Activated CD4-positive, CD25-positive, alpha-beta regulatory T cell (primary cell): ENCODE results near the gene DYNC2H1.

Experiments
- DNase-seq, 4 experiments: peaks; one replicate each; lab custom pipeline; 2025; lab: John Stamatoyannopoulos, UW

Gene DYNC2H1

GRCh38 chr11:103108933-103109817 is at the start of gene DYNC2H1:
DYNC2H1 (plus strand) TSS chr11:103109426; CDS start chr11:103109575, 149 bp downstream.
- DNase-seq: peak; percentile 57 to 78 (median 70)

GRCh38 chr11:103061656-103062055 is 47.6 kb upstream of the DYNC2H1 start:
- no peak for DNase-seq

- no peak for DNase-seq
Measured at GRCh38 chr11:103067118-103067517, 42.1 kb upstream of the DYNC2H1 start.

- no peak for DNase-seq
Measured at GRCh38 chr11:103069367-103069766, 39.9 kb upstream of the DYNC2H1 start.

GRCh38 chr11:103070142-103070541 is 39.1 kb upstream of the DYNC2H1 start:
- DNase-seq: no peak

- no peak for DNase-seq
Measured at GRCh38 chr11:103071008-103071407, 38.2 kb upstream of the DYNC2H1 start.

GRCh38 chr11:103076361-103076760 is 32.9 kb upstream of the DYNC2H1 start:
- DNase-seq: no peak

GRCh38 chr11:103077554-103077953 is 31.7 kb upstream of the DYNC2H1 start:
- DNase-seq: no peak

- no peak for DNase-seq
Measured at GRCh38 chr11:103078710-103079109, 30.5 kb upstream of the DYNC2H1 start.

- no peak for DNase-seq
Measured at GRCh38 chr11:103079833-103080232, 29.4 kb upstream of the DYNC2H1 start.

GRCh38 chr11:103085758-103086365 is 23.4 kb upstream of the DYNC2H1 start:
- no peak for DNase-seq

GRCh38 chr11:103086461-103086860 is 22.8 kb upstream of the DYNC2H1 start:
- DNase-seq: no peak

- peak; percentile 4 to 19 (median 14) for DNase-seq
Measured at GRCh38 chr11:103091064-103091800, 18.0 kb upstream of the DYNC2H1 start.

GRCh38 chr11:103091801-103092524 is 17.3 kb upstream of the DYNC2H1 start, which contains the start of gene DCUN1D5:
DCUN1D5 (minus strand) TSS chr11:103092160; CDS start chr11:103091872, 288 bp downstream.
- DNase-seq: peak; percentile 85 to 92 (median 89)

GRCh38 chr11:103097279-103097678 is 11.9 kb upstream of the DYNC2H1 start:
- DNase-seq: no peak

- no peak for DNase-seq
Measured at GRCh38 chr11:103109818-103110388, 677 bp downstream of the DYNC2H1 start.

GRCh38 chr11:103110391-103110790 is 1.2 kb downstream of the DYNC2H1 start:
- no peak for DNase-seq

- no peak for DNase-seq
Measured at GRCh38 chr11:103111400-103111799, 2.2 kb downstream of the DYNC2H1 start.

- no peak for DNase-seq
Measured at GRCh38 chr11:103112364-103112763, 3.1 kb downstream of the DYNC2H1 start.

- DNase-seq: no peak
Measured at GRCh38 chr11:103114836-103115235, 5.6 kb downstream of the DYNC2H1 start.

GRCh38 chr11:103125462-103125861 is 16.2 kb downstream of the DYNC2H1 start:
- no peak for DNase-seq
